HG03521 (cell line): ENCODE measurements around the gene ATP10A.
"Not testable (repeated sequence)": the region's sequence is repeated elsewhere in the genome, so short reads cannot be mapped to it uniquely, and the experiment has no call there.

Source experiments
- ATAC-seq: cut with Tn5 transposase; IDR thresholded peaks from one replicate; pipeline ENCODE4 v1.9.1; 2021; ENCODE audit warnings: mild to moderate bottlenecking, moderate library complexity; ENCODE audit not compliant: unreplicated experiment

The ATP10A gene

GRCh38 chr15:25667829-25668228 lies 195.3 kb downstream of the ATP10A start:
- no peak for ATAC-seq

GRCh38 chr15:25665913-25666312 lies 197.2 kb downstream of the ATP10A start:
- no peak for ATAC-seq

- ATAC-seq, result no peak
These were observed 198.4 kb downstream of the ATP10A start for GRCh38 chr15:25664761-25665160.

GRCh38 chr15:25663515-25663914 lies 199.6 kb downstream of the ATP10A start:
- ATAC-seq, result no peak

GRCh38 chr15:25661898-25662297 lies 201.2 kb downstream of the ATP10A start:
- no peak for ATAC-seq

- no peak for ATAC-seq
These were observed 203.9 kb downstream of the ATP10A start for GRCh38 chr15:25659251-25659650.

- no peak for ATAC-seq
These were observed 204.6 kb downstream of the ATP10A start for GRCh38 chr15:25658560-25658959.

- ATAC-seq, result no peak
These were observed 207.7 kb downstream of the ATP10A start for GRCh38 chr15:25655207-25655948.

GRCh38 chr15:25653371-25653770 lies 209.8 kb downstream of the ATP10A start:
- no peak for ATAC-seq

GRCh38 chr15:25652704-25653103 lies 210.4 kb downstream of the ATP10A start:
- ATAC-seq, result no peak

GRCh38 chr15:25649390-25649789 lies 213.7 kb downstream of the ATP10A start:
- no peak for ATAC-seq

- no peak for ATAC-seq
These were observed 220.0 kb downstream of the ATP10A start for GRCh38 chr15:25643120-25643519.

GRCh38 chr15:25641762-25642161 lies 221.4 kb downstream of the ATP10A start:
- no peak for ATAC-seq

- ATAC-seq, result no peak
These were observed 221.8 kb downstream of the ATP10A start for GRCh38 chr15:25641361-25641760.

- ATAC-seq, result not testable (repeated sequence)
These were observed 222.2 kb downstream of the ATP10A start for GRCh38 chr15:25640959-25641358.

GRCh38 chr15:25640381-25640780 lies 222.7 kb downstream of the ATP10A start:
- ATAC-seq, result no peak

GRCh38 chr15:25636486-25636885 lies 226.6 kb downstream of the ATP10A start:
- ATAC-seq, result not testable (repeated sequence)

- ATAC-seq, result no peak
These were observed 227.9 kb downstream of the ATP10A start for GRCh38 chr15:25635191-25635590.

GRCh38 chr15:25633862-25634261 lies 229.3 kb downstream of the ATP10A start:
- no peak for ATAC-seq

- no peak for ATAC-seq
These were observed 231.2 kb downstream of the ATP10A start for GRCh38 chr15:25631971-25632370.
